ENCODE measurements around the gene SEMA3B.
"Not testable (repeated sequence)": the region's sequence is repeated elsewhere in the genome, so short reads cannot be mapped to it uniquely, and the experiment has no call there.

Gene SEMA3B

DNA sequence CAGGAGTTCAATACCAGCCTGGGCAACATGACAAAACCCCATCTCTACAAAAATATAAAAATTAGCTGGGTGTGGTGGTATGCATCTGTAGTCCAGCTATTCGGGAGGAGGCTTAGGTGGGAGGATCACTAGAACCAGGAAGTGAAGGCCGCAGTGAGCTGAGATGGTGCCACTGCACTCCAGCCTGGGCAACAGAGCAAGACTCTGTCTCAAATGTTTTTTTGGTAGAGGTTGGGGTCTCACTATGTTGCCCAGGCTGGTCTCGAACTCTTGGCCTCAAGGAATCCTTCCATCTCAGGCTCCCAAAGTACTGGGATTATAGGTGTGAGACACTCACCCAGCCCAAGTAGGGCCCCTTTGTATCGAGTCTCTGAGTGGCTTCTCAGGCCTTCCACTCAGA, 25.1 kb downstream of the SEMA3B start:
- no peak for DNase-seq

DNA sequence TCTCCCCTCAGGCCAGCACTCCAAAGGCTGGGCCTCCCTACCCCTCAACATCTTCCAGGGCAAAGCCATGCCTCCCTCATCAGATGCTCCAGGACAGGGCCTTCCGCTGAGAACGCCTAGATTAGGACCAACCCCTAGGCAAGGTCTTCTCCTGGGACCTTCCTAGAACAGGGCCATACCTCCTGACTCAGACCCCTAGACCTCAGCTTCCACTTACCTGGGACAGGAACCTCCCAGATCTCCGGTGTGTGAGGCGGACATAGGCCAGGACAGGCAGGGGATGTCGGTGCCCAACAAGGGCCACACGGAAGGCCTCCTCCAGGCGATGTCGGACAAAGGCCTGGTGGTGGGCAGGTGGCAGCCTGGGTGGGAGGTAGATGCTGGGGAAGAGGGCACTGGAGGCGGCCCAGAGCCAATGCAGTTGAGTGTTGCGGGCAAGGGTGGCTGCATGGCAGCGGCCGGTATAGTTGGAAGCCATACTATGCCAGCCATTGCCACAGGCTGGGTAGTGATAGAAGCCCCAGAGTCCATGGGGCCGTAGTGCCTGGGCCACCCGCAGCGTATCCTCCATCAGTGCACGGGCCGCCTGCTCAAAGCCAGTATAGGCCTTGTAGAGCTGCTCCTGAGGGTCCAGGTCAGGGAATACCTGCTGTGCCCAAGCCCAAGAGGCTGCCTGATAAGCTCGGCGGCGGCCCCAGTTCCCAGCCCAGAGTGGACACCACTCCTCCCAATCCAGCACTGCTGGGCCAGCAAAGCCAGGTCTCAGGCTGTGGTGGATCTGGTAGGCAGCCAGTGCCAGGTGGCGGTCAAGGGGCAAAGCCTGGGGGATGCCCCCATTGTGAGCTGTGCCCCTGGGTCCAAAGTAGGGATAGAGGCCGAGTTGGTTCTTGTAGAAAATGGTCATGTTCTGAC, 25.8 kb downstream of the SEMA3B start:
- no peak for DNase-seq

GRCh38 chr3:50295553-50296431, 26.8 kb downstream of the SEMA3B start:
- no peak for DNase-seq

- DNase-seq, result no peak
These were observed 27.9 kb downstream of the SEMA3B start for GRCh38 chr3:50296721-50297383.

GRCh38 chr3:50297384-50297775, 28.4 kb downstream of the SEMA3B start:
- peak in 1 of 14 donors; percentile 10 for DNase-seq

DNA sequence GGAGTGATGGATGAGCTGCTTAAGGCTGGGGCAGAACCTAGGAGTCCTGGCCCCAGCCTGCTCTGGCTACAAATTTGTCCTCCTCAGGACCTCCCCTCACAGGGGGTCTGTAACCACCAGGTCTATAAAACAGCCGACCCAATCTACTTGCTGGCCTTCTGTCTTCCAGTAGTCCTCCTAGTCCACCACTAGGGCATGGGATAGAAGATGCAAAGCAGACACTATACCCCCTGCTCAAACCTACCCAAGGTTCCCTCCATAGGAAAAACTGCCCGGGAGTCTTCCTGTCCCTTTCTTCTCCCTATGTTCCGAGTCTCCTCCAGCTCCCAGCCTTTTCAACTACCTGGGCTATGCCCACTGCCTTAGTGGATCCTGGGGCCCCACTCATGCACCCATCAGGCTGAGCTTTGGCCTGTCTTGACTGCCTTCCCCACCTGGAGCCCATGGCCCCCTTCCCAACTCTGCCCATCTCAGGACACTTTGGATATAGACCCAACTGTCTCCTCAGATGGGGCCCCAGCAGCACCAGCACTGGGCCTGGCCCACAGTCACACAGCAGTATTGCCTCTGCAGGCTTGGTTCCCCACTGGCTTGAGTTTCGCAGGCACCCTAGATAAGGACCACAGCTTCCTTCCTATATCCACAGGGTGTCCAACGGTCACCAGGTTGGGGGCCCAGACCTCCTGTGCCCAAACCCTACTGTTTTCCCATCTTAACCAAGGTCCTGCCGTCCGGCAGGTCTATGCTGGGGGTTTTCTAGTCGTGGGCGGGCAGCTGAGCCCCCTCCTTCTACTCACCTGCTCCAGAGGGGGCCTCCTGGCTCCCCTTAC, 29.2 kb downstream of the SEMA3B start:
- no peak for DNase-seq

- peak; percentile 85 to 100 (median 98) for DNase-seq
These were observed 30.1 kb downstream of the SEMA3B start, which contains the start of the genes HYAL3 and NAA80 for GRCh38 chr3:50298836-50299637. HYAL3 (minus strand) TSS chr3:50299405; CDS start chr3:50295602, 3,803 bp downstream. NAA80 (minus strand) TSS chr3:50299405; CDS start chr3:50297463, 1,942 bp downstream.

DNA sequence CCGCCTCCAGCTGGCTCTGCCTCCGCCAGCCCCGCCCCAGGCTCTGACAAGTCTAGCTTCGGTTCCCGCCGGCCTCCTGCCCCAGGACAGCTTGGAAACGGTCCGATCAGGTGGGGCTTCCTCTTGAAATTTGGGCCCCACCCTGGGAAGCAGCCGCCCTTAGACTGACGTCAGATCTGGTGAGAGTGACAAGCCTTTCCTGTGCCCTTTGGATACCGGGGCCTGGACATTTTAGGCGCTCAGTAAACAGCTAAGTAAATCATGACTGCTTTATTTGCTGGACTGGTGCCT, 30.6 kb downstream of the SEMA3B start:
- no peak for DNase-seq

- peak in 11 of 14 donors; percentile 49 to 81 (median 71) for DNase-seq
These were observed 31.2 kb downstream of the SEMA3B start for GRCh38 chr3:50299929-50300680.

- DNase-seq, result no peak
These were observed 31.8 kb downstream of the SEMA3B start for GRCh38 chr3:50300681-50301254.

DNA sequence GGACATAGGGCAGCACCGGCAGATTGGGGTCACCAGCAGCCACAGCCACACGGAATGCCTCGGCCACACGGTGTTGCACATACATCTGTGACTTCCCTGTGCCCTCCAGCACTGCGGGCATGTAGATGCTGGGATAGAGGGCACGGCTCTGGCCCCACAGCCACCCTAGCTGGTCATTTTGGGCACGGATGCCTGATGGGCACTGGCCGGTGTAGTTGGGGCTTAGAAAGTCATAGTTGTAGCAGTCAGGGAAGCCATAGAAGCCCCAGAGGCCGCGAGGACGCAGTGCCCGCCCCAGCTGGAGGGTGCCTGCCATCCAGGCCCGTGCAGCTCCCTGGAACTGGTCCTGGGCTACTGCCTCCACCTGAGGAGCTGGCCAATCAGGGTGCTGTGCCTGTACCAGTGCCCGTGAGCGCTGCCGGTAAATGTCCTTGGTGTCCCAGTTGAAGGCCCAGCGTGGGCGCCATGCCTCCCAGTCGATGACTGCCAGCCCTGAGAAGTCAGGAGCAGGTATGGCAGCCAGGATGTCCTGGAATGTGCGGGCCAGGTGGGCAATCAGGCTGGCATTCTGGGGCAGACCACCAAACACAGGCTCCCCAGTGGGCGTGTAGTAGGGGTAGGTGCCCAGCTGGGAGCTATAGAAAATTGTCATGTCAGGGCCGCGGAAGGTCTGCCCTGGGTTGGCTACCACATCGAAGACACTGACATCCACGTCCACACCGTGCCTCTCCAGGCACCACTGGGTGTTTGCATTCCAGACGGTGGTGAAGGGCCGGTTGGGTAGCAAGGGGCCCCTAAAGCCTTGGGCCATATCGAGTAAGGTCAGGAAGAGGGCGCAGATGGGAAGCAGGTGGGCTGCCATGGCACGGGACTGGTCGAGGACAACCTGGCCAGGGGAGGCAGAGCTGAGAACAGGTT, 33.4 kb downstream of the SEMA3B start:
- DNase-seq, result no peak

DNA sequence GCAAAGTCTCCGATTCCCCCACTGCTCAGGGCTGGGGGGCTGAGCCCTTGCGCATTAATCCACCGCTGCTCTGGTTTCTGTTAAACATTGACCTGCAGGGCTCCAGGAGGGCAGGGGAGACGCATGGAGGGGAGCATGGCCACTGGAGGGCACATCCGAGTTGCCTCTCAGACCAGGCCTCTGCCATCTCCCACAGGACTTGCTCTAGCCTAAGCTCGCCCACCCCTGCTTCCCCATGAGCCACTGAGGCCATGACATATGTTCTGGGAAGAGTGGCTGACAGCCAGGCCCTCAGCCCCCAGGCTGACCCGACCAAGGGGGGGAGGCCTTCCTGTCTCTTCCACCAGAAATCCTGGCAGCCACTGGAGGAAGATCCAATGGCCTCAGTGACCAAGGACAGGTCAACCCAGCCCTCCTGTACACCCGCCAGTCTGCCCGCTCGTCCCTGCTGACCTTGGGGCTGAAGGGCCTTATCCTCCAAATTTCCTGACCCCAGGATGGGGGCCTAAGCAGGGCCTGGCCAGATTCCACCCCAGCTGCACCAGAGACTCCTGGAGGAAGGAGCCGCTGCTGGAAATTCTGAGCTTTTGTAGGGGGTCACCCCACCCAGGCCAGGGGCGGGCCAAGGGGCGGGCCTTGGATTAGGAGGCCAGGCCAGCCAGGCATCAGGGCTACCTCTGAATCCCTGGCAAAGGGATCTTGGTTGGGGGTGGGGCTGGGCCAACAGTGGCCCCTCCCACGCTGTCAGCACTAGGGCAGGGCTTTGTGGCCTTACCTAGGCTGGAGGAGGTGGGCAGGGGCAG, 34.3 kb downstream of the SEMA3B start, which contains the start of gene HYAL1:
TSS of gene HYAL1 (minus strand) at position 562 of the 803 bp plus-strand sequence. CDS start 618 bp downstream, outside the sequence.
- no peak for DNase-seq

GRCh38 chr3:50304601-50305000, 35.7 kb downstream of the SEMA3B start:
- no peak for DNase-seq

DNA sequence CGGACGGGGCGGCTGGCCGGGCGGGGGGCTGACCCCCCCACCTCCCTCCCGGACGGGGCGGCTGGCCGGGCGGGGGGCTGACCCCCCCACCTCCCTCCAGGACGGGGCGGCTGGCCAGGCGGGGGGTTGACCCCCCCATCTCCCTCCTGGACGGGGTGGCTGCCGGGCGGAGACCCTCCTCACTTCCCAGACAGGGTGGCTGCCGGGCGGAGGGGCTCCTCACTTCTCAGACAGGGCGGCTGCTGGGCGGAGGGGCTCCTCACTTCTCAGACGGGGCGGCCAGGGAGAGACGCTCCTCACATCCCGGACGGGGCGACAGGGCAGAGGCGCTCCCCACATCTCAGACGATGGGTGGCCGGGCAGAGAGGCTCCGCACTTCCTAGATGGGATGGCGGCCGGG, 43.1 kb downstream of the SEMA3B start:
- DNase-seq, result not testable (repeated sequence)

DNA sequence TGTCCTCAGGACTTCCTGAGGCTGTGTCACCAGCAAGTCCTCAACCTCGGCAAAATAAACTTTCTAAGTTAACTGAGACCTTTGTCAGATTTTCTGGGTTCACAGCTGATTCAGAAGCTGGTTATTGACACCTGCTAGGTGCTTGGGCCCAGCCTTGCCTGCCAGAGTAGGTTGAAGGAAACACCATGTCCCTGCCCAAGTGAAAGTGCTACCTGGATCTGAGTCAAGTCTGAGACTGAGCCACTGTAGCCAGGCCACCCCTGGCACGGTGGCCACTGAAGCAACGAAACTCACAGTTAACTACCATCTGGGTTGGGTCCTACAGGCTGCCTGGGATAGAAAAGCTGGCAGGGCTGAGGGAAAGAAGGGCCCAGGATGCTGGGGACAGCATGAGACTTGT, 45.4 kb downstream of the SEMA3B start:
- no peak for DNase-seq

DNA sequence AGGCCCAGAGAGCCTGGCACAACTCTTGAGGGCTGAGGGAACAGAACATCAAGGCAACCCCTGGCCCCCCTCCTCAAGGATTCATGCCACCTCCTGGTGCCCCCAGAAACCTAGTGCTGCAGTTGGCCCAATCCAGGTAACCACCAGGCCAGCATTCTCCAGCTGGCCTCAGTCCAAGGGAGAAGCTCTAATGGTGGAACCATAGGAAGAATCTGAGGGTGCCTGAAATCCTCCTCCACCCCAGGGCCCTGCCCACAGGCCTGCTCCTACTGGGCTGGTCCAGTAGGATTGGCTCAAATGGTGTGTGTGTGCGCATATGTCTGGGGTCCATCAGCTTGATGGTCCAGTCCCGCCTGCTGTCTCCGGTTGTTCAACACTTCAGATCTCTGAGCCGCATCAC, 45.9 kb downstream of the SEMA3B start:
- DNase-seq, result no peak

DNA sequence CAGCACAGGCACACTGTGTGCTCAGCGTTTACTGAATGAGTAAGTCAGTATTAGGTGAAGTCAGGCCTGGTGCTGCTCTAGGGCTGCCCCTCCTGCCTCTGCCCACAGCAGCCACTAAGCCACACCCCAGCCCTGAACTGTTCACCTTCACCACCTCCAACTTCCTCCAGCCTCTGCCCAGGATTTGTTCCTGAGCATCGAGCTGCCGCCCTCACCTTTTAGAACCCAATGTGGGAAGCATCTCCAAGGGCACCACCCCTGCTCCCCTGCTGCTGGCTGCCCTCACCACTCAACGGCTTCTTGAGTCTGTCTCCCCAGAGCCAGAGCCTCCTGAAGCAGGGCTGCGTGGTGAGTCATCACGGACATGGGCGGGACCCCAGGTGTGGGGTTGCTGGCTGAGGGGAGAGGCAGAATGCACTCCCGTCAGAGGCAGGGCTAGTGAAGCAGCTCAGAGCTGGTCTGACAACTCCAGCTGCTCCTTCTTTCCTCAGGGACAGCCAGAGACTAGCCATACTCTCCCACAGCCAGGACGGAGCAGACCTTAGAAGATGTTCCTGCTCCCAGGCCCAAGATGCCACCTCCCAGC, 47.8 kb downstream of the SEMA3B start:
- no peak for DNase-seq

Data from C1 segment of cervical spinal cord (tissue), 14 donors.